ENCODE data around the gene BAZ1B. TPM values are rescaled to one million over a fixed set of nuclear protein-coding genes. Genes with fewer than 3 reads are reported as not detected.
"Not testable (repeated sequence)": the region's sequence is repeated elsewhere in the genome, so short reads cannot be mapped to it uniquely, and the experiment has no call there.

The BAZ1B gene
- total and polyA plus RNA-seq, 4 donors, result 19.9 to 65.0 (median 32.9) TPM

- Histone ChIP-seq H3K36me3 (ENCODE audit: control insufficient read depth in 4 of 4, insufficient read depth in 4 of 4, low read length in 4 of 4) (no peaks in the 10 kb centered on the region), H3K4me1 (ENCODE audit: control insufficient read depth in 5 of 5, insufficient read depth in 5 of 5, low read length in 5 of 5) (no peaks in the 10 kb centered on the region), H3K27me3 (ENCODE audit: control insufficient read depth in 3 of 3, insufficient read depth in 3 of 3, low read length in 2 of 3) (no peaks in the 10 kb centered on the region), H3K9ac (ENCODE audit: insufficient read depth in 1 of 2, low read length in 2 of 2) (no peak overlapping the region), H3K4me3 (no peak overlapping the region), H3K9me3 (ENCODE audit: control insufficient read depth in 4 of 4, insufficient read depth in 3 of 4, low read length in 3 of 4) (peaks cover 0 to 2% (median 0%) of the 10 kb centered on the region in 4 donors), H3K27ac (ENCODE audit: low read depth in 1 of 2, low read length in 1 of 2) (no peak overlapping the region)
- ATAC-seq (ENCODE audit: insufficient read depth, low FRiP score) (no peak), DNase-seq (no peak)
- WGBS, 2 donors, result 75 to 81% methylated on average over 8 of the region's 8 CpGs
- no peak for TF ChIP-seq CTCF (IDR thresholded peaks at IDR 0.05; ENCODE audit: control extremely low read depth, extremely low read depth)
These were observed 103.9 kb downstream of the BAZ1B start for GRCh38 chr7:73418113-73418703.

- ATAC-seq (ENCODE audit: insufficient read depth, low FRiP score); H3K9ac ChIP-seq (ENCODE audit: insufficient read depth in 1 of 2, low read length in 2 of 2); H3K27me3 ChIP-seq (ENCODE audit: control insufficient read depth in 3 of 3, insufficient read depth in 3 of 3, low read length in 2 of 3); H3K4me3 ChIP-seq; H3K27ac ChIP-seq (ENCODE audit: low read depth in 1 of 2, low read length in 1 of 2); H3K4me1 ChIP-seq (ENCODE audit: control insufficient read depth in 5 of 5, insufficient read depth in 5 of 5, low read length in 5 of 5); H3K36me3 ChIP-seq (ENCODE audit: control insufficient read depth in 4 of 4, insufficient read depth in 4 of 4, low read length in 4 of 4); H3K9me3 ChIP-seq (ENCODE audit: control insufficient read depth in 4 of 4, insufficient read depth in 3 of 4, low read length in 3 of 4): not testable (repeated sequence)
- 38 to 50% methylated on average over 13 to 15 of the region's 15 CpGs for WGBS, 2 donors
- DNase-seq, result peak; percentile 57 to 73 (median 64)
These were observed 111.5 kb downstream of the BAZ1B start for GRCh38 chr7:73410541-73411131.

- not testable (repeated sequence) for H3K9ac ChIP-seq (ENCODE audit: insufficient read depth in 1 of 2, low read length in 2 of 2); DNase-seq; H3K9me3 ChIP-seq (ENCODE audit: control insufficient read depth in 4 of 4, insufficient read depth in 3 of 4, low read length in 3 of 4); H3K27me3 ChIP-seq (ENCODE audit: control insufficient read depth in 3 of 3, insufficient read depth in 3 of 3, low read length in 2 of 3); H3K4me1 ChIP-seq (ENCODE audit: control insufficient read depth in 5 of 5, insufficient read depth in 5 of 5, low read length in 5 of 5); ATAC-seq (ENCODE audit: insufficient read depth, low FRiP score); H3K36me3 ChIP-seq (ENCODE audit: control insufficient read depth in 4 of 4, insufficient read depth in 4 of 4, low read length in 4 of 4); H3K4me3 ChIP-seq; H3K27ac ChIP-seq (ENCODE audit: low read depth in 1 of 2, low read length in 1 of 2)
- 92 to 93% methylated on average over 2 to 3 of the region's 3 CpGs for WGBS, 2 donors
These were observed 117.2 kb downstream of the BAZ1B start for GRCh38 chr7:73404860-73405259.

GRCh38 chr7:73399185-73400050 is 122.7 kb downstream of the BAZ1B start:
- H3K27ac ChIP-seq (ENCODE audit: low read depth in 1 of 2, low read length in 1 of 2); H3K9me3 ChIP-seq (ENCODE audit: control insufficient read depth in 4 of 4, insufficient read depth in 3 of 4, low read length in 3 of 4); H3K36me3 ChIP-seq (ENCODE audit: control insufficient read depth in 4 of 4, insufficient read depth in 4 of 4, low read length in 4 of 4); H3K27me3 ChIP-seq (ENCODE audit: control insufficient read depth in 3 of 3, insufficient read depth in 3 of 3, low read length in 2 of 3); H3K4me3 ChIP-seq; H3K9ac ChIP-seq (ENCODE audit: insufficient read depth in 1 of 2, low read length in 2 of 2); H3K4me1 ChIP-seq (ENCODE audit: control insufficient read depth in 5 of 5, insufficient read depth in 5 of 5, low read length in 5 of 5): not testable (repeated sequence)
- peak; percentile 75 for ATAC-seq (ENCODE audit: insufficient read depth, low FRiP score)
- 39 to 55% methylated on average over 19 of the region's 19 CpGs for WGBS, 2 donors
- DNase-seq, result peak; percentile 86 to 91 (median 88)
